ENCODE results near the gene HBS1L.

Gene HBS1L

GRCh38 chr6:134995536-134995935 is 59.1 kb downstream of the HBS1L start:
- no peak for DNase-seq

DNA sequence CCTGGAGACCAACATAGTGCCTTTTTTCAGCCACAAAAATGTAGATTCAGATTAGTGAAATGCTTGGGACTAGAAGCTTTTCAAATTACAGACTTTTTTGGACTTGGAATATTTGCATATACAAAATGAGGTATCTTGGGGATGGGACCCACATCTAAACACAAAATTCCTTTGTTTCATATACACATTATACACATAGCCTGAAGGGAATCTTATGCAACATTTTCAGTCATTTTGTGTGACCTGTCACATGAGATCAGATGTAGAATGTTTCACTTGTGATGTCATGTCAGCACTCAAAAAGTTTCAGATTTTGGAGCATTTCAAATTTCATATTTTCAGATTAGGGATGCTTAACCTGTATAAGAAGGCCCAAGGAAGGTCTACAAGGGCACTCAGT is 60.2 kb downstream of the HBS1L start:
- no peak for DNase-seq

DNA sequence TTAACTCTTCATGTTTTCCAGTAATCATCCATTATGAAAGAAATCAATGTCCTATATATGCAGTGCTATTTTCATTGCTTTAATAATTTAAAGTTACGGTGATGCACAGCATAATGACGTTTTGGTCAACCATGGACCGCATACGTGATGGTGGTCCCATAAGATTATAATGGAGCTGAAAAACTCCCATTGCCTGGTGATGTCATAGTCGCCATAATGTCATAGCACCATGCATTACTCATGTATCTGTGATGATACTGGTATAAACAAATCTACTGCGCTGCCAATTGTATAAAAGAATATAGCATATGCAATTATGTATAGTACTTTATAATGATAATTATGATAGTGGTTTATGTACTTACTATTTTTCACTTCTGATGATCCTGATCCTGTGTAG is 62.5 kb downstream of the HBS1L start:
- no peak for DNase-seq

- no peak for DNase-seq
Observed at GRCh38 chr6:134990262-134990661, 64.4 kb downstream of the HBS1L start.

- DNase-seq = no peak
Observed at GRCh38 chr6:134984821-134985220, 69.8 kb downstream of the HBS1L start.

- no peak for DNase-seq
Observed at GRCh38 chr6:134983823-134984222, 70.8 kb downstream of the HBS1L start.

DNA sequence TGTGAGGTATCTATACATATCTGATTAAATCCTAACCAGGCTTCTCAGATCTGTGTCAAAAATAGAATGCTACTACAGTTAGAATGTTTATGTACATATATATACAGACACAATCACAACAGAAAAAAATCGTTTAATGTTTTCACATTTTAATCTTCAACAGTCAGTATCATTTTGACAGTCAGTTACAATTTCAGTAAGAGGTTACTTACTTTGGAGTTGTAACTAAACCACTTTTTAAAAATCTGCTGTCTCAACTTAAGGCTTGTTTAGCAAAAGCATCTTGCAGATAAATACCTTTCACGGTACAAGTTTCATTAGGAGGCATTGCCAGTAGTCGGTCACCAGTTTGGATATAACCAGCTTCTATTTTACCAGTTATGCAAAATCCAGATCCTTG is 72.5 kb downstream of the HBS1L start:
- no peak for DNase-seq

- DNase-seq = no peak
Observed at GRCh38 chr6:134980846-134981245, 73.8 kb downstream of the HBS1L start.

DNA sequence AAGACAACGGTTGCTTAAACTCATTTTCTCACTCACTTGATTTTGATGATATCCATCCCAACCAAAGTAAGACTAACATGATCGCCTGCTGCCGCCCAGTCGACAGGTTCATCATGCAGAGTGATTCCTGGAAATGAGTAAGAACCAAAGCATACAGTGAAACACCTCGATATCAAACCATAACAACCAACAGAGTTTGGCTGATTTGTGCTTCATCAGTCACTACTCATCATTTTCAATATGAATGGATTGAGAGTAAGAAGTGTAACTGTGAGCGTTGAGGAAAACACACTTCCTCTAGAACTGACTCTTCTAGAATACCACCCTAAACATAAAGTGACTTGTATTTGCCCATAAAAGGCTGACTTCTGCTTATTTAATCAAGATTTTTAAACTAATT is 75.5 kb downstream of the HBS1L start:
- peak; percentile 65 to 67 for DNase-seq

GRCh38 chr6:134974370-134974769 is 80.3 kb downstream of the HBS1L start:
- DNase-seq = no peak

GRCh38 chr6:134967711-134968110 is 86.9 kb downstream of the HBS1L start:
- DNase-seq = no peak

- no peak for DNase-seq
Observed at GRCh38 chr6:134964451-134965203, 90.0 kb downstream of the HBS1L start.

DNA sequence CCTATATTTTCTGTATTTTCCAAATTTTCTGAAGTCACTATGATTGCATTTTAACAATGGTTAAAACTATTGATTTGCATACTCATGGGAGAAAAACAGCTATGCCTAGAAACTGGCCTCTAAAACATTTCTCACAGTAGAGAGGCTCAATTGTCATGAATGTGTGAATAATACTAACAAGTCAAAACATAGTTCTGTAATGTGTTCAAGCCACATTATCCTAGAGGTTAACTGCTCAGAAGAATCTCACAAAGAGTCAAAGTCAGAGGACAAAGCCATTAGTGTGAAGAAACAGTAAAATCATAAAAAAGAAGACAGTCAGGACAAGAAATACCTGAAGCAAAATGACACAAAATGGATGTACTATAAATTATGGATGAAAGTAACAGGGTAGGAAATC is 92.2 kb downstream of the HBS1L start:
- no peak for DNase-seq

DNA sequence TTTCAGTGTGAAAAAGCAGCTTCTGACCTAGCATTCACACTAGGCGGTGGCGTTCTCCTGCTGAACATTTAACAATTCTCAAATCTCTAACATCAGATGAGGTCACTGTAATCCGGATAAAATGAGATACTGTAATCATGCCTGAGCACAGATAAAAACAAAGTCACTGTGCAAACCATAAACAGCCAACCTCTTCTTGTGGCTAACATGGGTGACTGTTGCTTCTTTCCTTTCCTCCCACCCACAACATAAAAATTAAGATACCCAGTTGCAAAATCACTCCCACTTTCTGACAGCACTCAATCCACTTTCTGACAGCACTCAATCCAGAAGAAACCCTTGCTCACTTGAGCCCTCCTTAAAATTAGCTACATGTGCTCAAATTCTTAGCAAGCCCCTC is 93.3 kb downstream of the HBS1L start:
- no peak for DNase-seq

DNA sequence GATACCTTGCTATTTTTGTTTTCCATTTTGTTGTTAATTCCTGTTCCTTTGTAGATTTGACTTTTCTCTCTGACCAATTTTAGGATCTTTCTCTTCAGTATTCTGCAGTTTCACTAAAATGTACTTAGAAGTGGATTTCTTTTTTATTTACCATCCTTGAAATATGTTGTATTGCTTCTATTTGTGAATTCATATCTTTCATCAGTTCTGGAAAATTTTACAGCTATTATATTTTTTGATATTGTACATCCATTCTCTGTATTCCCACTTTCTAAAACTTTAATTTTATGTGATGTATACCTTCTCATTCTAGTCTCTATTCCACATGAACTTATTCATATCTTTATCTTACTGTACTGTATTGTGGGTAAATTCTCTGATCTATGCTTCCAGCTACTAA is 95.0 kb downstream of the HBS1L start:
- DNase-seq = no peak

DNA sequence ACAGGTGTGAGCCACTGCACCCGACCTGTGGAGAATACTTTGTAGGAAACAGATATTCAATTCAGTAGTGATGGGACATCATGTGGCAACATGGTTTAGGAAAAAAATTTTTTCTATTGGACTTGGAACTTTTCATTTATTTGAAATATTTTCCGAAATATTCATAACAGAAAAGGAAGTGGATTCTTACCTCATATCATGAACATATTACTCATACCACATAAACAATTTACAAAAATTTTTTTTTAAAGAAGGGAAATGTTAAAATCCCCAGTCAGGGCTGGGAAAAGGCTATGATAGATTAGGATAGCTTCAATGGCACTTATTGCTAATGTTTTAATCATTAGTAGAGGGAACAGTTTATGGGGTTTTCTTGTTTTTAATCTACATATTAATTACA is 97.9 kb downstream of the HBS1L start:
- no peak for DNase-seq

GRCh38 chr6:134956032-134956431 is 98.6 kb downstream of the HBS1L start:
- DNase-seq = no peak

DNA sequence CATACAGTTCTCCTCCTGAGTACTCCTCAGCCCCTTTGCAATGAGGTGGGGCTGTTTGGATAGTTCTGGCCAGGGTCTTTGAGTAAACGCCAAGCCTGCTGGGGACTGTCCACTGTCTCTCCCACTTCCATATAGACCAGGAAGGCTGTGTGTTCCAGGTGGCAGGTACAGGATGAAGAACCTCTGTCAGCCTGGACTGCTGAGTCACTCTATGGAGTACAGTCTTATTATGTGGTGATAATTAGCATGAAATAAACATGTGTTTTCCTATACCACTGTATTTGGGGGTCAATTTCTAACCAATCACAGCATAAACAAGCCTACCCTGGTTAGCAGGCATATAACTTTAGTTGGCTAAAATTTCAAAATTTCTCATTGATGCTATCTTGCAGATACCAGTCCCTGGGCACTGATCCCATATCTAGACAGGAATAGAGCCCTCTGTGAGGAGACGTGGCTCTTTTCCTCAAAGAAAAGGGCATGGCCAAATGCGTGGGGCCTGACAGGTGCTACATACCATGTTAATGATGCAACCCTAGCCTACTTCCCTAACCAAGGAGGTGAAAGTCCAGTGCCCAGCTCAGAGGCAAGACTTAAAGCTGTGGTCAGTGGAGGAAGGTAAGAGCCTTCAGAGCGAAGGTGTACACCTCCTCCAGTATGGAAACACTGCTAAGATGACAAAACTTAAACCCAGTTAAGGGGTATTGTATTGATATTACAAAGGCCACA is 100.2 kb downstream of the HBS1L start:
- DNase-seq = no peak

GRCh38 chr6:134951494-134952263 is 102.9 kb downstream of the HBS1L start:
- no peak for DNase-seq

DNA sequence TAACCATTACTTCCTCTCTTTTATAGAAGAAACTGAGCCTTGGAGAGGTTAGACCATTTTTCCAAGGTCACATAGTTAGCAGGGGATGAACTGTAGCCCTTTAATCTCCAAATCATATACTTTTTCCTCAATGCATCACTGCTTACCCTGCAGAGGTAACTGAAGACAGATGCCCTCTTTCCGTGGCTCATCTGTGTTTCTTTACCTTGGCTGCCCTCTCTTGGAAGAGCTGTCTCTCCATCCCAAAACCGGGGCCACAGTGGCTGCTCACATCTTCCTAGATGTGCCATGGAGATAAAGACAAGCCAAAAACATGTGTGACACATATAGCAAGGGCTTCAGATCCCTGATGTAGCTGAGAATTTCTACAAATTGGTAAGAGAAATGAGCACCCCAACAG is 104.1 kb downstream of the HBS1L start:
- no peak for DNase-seq

GRCh38 chr6:134949927-134950326 is 104.7 kb downstream of the HBS1L start, which contains the start of gene ALDH8A1:
Gene ALDH8A1 (minus strand): TSS chr6:134950101. CDS start chr6:134950053, 48 bp downstream.
- no peak for DNase-seq

DNA sequence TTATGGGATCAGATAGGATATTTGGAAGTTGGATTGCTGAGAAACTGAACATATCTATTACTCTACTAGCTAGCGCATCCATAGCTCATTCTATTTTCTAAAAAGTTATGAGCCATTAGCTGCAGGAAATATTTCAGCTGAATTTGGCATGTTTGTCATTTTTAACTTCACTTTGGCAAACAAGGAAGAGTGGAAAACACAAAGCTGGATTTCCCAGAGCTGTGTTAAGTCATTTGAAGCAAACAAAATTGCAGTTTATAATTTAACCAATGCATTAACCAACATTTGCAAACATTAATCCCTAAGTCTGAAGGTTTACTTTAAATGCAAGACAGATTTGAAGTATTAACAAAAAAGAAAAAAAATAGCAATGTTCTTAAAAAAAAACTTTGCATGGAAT is 105.9 kb downstream of the HBS1L start:
- DNase-seq = no peak

GRCh38 chr6:134948142-134948541 is 106.5 kb downstream of the HBS1L start:
- DNase-seq = no peak

- DNase-seq = no peak
Observed at GRCh38 chr6:134945045-134945444, 109.6 kb downstream of the HBS1L start.
